ENCODE measurements around the gene SFT2D1.

- TF ChIP-seq RAD21 (CRISPR knock-in tag; conservative IDR thresholded peaks at IDR 0.05 in 1 of 2, IDR thresholded peaks at IDR 0.05 in 1 of 2) (no peak), L3MBTL2 (IDR thresholded peaks at IDR 0.05) (no peak), ZFP36 (IDR thresholded peaks at IDR 0.05; ENCODE audit: low read depth, low read length, partially characterized antibody) (no peak), POLR2B (IDR thresholded peaks at IDR 0.05; ENCODE audit: low read depth, partially characterized antibody) (no peak), EWSR1 (IDR thresholded peaks at IDR 0.05; ENCODE audit: borderline replicate concordance, low read depth, partially characterized antibody) (no peak), EP300 (IDR thresholded peaks at IDR 0.05; ENCODE audit: low read length) (no peak), SP2 (IDR thresholded peaks at IDR 0.05; ENCODE audit: extremely low read depth, low read depth, low read length, poor library complexity, severe bottlenecking) (no peak), HINFP (tag; conservative IDR thresholded peaks at IDR 0.05; ENCODE audit: low read depth) (no peak), ZNF263 (CRISPR knock-in tag; IDR thresholded peaks at IDR 0.05; ENCODE audit: borderline replicate concordance) (no peak), DLX4 (CRISPR knock-in tag; IDR thresholded peaks at IDR 0.05) (no peak), CTCF (IDR thresholded peaks at IDR 0.05 in 2 of 3, conservative IDR thresholded peaks at IDR 0.05 in 1 of 3; ENCODE audit: insufficient read depth in 2 of 3, low read depth in 1 of 3, low read length in 3 of 3) (no peak)
Measured at GRCh38 chr6:166341464-166341863, 881 bp downstream of the SFT2D1 start.
